ENCODE measurements around the gene BCORL1.
A peak's percentile ranks its signal among the peaks of the same experiment; 100 is the strongest.

Gene BCORL1

GRCh38 chrX:130071611-130072344 is 89.3 kb downstream of the BCORL1 start:
- DNase-seq = no peak

DNA sequence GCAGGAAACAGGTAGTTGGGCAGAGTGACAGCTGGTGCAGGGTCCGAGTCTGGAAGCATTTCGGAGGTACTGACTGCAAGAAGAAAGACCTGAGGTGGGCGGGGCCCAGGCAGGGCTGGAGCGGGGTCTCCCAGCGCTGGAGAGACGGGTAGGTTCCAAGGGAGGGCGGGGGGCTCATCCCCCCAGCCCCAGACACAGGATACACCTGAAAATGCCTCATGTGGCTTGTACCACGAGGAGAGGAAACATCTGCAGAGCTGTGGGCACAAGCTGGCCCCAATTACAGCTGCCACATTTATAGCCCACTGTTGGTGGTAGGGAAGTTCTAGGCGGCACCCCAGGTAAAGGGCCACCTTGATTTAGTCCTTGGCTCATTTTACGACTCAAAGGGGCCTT is 89.9 kb downstream of the BCORL1 start:
- no peak for DNase-seq

- DNase-seq = no peak
Measured at GRCh38 chrX:130075777-130076176, 93.3 kb downstream of the BCORL1 start.

DNA sequence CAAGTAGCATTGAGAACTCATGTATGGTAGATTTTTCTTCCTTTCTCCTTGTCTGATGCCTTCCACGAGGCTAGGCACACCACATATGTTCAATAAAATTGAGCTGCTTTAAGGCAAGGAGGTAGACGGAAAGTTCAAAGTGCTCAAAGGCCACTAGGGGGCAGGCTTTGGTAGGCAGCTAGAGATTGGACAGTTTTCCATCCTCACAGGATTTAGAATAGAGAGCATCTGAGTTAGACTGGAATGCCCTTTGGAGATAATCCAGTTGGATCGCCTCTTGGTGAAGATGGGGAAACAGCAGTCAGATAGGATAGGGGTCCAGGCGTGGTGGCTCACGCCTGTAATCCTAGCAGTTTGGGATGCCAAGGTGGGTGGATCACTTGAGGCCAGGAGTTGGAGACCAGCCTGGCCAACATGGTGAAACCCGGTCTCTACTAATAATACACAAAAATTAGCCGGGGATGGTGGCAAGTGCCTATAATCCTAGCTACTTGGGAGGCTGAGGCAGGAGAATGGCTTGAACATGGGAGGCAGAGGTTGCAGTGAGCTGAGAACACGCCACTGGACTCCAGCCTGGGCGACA is 97.5 kb downstream of the BCORL1 start:
- peak; percentile 37 for DNase-seq

DNA sequence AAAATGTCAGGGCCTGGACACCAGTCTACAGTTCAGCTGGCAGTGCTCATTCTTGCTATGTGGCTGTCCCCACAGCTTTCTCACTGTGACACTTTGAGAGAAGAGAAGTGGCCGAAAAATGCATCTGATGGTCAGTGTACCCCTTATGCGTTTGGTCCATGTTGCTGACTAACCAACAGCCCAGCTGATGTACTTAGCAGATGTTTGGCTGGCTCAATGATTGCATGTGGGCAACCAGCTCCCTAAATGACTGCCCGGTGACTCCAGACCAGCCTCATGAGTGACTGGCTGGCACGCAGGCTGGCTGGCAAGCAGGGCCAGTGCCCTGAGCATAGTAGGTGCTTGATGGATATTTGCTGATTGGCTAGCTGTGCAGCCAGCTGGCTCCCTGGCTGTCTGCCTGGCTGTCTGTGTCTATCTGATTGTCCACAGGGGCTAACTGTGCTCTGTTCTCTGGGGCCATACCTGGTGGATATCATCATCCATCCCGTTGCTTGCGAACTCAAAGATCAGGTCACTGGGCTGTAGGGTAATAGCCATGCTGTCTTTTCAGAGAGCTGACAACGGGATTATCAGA is 98.4 kb downstream of the BCORL1 start:
- DNase-seq = no peak

DNA sequence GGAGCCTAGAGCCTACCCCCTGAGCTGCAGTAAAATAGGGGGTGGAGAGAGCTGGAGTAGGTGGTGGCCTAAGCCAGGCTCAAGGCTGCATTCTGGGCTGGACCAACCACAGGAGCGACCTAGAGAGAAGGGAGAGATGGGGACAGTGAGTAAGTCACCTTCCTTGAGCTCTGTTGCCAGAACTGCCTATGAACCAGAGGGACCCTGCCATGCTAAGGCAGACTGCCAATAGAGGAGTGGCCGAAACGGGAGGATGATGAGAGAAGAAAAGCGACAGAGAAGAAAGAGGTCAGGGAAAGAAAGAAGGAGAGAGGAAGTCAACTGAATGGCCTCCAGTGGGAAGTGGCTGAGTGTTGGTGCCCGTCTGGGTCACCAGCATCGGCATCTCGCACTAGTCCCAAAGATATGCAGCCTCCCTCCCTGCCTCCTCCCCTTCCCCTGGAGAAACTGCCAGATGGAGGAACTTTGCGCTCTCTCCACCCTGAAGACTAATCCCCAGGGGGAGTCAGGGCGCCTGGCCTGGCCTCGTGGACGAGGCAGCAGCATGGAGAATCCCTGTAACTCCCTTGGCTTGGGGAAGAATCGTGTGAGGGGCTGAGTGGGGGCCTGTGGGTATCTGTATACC is 99.1 kb downstream of the BCORL1 start:
- no peak for DNase-seq

- no peak for DNase-seq
Measured at GRCh38 chrX:130082244-130083106, 100.0 kb downstream of the BCORL1 start.

GRCh38 chrX:130083107-130083490 is 100.7 kb downstream of the BCORL1 start:
- no peak for DNase-seq

DNA sequence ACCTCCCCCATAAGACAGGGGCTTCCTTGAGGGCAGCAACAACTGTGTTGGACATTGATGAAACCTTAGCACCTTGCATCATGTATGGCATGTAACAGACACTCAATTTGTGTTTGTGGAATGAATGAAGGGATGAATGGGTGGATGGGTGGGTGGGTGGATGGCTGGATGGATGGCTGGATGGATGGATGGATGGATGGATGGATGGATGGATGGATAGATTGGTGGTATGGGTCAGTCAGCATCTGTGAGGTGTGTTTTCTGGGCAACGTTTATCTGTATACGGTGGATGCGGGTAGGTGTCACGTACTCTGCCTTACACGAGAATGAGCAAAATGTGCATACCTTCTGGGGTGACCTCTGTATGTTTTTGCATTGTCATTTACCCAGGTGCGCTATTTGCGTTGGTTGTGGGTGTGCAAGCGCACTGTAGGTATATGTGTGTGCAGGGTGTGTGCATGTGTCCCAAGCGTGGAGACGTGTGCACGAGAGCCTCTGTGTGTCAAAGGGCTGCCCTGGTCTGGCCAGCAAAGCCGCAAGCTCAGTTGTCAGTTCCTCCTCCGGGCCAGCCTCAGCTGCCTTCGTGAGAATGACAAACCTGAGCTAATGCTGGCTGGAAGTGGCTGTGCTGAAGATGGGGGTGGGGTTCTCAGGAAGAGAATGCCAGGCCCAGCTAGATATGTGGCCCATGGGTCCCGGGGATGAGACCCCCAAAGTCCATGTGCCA is 101.4 kb downstream of the BCORL1 start:
- DNase-seq = no peak

GRCh38 chrX:130084631-130085237 is 102.3 kb downstream of the BCORL1 start:
- DNase-seq = no peak

GRCh38 chrX:130085551-130086446 is 103.4 kb downstream of the BCORL1 start:
- no peak for DNase-seq

GRCh38 chrX:130086447-130087206 is 104.2 kb downstream of the BCORL1 start:
- DNase-seq = peak; percentile 53

- DNase-seq = no peak
Measured at GRCh38 chrX:130090364-130090763, 107.9 kb downstream of the BCORL1 start.

DNA sequence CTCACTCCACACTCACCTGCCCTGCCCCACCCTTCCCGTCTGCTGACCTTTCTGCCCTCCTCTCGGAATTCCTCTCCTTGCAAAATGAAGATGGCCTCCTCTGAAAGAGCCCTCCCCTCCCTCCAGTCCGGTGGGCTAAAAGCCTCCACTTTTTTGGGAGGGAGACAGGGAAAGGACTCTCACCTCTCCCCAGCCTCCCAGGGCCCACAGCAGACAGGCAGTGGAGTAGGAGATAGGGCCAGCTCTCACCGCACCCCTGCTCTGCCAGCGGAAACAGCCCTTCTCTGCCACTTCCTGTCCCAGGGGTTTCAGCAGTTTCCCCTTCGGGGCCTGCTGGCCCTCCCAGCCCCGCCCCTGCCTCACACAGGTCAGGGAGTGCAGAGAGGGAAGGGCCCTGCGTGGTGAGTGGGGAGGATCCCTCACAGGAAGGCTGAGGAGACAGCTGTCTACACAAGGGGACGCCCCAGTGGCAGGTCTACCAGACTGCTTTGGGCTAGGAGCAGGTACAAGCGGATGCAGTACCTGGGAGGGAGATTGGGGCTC is 109.6 kb downstream of the BCORL1 start:
- DNase-seq = no peak

DNA sequence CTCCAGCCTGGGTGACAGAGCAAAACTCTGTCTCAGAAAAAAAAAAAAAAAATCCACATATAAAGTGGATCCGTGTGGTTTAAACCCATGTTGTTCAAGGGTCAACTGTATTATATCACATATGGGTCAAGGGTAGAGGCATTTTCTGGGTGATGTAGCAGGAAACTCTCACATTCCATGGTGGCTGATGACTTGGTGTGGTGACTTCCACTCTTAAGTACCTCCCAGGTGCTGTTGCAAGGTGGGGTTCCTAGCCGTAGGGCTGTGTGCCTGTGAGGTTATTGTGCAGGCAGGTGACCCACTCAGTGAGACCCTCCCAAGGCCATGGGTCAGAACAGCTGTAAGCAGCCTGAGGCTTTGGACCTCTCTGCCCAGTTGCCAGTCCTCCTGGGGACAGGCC is 110.8 kb downstream of the BCORL1 start:
- DNase-seq = no peak

DNA sequence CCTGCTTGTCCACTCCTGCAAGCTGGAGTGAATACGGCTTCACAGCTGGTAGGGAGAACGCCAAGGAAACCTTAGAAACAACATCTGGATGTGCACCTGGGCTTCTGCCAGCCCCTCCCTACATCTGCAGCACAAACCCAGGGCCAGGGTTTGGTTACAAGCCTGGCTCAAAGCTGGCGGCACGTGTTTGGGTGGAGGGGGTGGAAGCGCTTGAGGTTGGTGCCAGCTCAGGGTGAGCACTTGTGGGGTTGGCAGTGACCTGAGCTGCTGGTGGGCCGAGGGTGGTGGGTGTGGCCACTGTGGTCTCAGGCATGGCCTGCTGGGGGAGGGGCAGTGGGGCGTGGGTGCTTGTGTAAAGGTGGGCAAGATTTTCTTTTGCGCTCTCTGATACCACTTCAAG is 112.3 kb downstream of the BCORL1 start:
- no peak for DNase-seq

GRCh38 chrX:130095249-130096030 is 113.0 kb downstream of the BCORL1 start:
- DNase-seq = no peak

DNA sequence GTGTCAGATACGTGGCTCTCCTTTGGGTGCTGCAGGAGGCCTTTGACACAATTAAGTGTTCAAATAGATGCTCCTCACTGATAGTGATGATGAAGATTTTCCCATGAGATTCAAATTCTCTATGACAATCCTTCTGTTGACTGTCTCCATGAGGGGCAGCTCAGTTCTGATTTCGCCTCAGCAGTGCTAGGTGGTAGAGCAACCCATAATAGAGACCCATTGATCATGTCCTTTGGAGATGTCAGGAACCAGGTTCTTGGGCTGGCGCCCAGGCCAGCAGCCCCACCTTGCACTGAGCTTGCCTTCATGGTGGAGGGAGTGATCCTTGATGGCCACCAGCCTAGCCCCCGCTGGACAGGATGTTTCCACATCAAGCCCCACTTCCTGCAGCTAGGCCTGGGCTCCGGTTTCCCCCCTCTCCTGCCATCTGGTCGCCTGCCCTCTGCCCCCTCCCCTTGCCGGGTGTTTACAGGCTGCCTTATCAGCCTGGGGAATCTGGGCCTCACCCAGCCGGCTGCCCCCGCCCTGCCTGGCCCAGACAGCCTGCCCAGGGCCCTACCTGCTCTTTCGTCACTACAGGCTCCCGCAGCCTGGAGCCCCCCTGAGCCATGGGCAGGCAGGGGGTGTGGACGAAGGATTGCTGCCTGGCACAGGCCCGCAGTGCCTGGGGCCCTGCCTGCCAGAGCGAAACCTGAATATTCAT is 115.2 kb downstream of the BCORL1 start:
- no peak for DNase-seq
